Activated effector memory CD4-positive, alpha-beta T cell treated with anti-CD3 and anti-CD28 coated beads, Interleukin-2, amount 50 U/mL, for 16 hours (primary cell): Measurements from ENCODE around the gene TXNDC2.

Experiments used
- DNase-seq: peaks from one replicate; pipeline ENCODE4 v3.0.0-alpha.2; 2020

TXNDC2 gene

GRCh38 chr18:9914584-9915290 lies 29.0 kb downstream of the TXNDC2 start:
- DNase-seq = peak; percentile 94

- DNase-seq = no peak
Observed at GRCh38 chr18:9915291-9916076, 29.7 kb downstream of the TXNDC2 start.

- no peak for DNase-seq
Observed at GRCh38 chr18:9916077-9916639, 30.4 kb downstream of the TXNDC2 start.

- no peak for DNase-seq
Observed at GRCh38 chr18:9916808-9917207, 31.0 kb downstream of the TXNDC2 start.

GRCh38 chr18:9918016-9918680 lies 32.4 kb downstream of the TXNDC2 start:
- no peak for DNase-seq

GRCh38 chr18:9919564-9920232 lies 33.9 kb downstream of the TXNDC2 start:
- no peak for DNase-seq

GRCh38 chr18:9922592-9923311 lies 37.0 kb downstream of the TXNDC2 start:
- no peak for DNase-seq

GRCh38 chr18:9924371-9924943 lies 38.7 kb downstream of the TXNDC2 start:
- no peak for DNase-seq

- DNase-seq = no peak
Observed at GRCh38 chr18:9925369-9925768, 39.6 kb downstream of the TXNDC2 start.

- DNase-seq = no peak
Observed at GRCh38 chr18:9925795-9926194, 40.0 kb downstream of the TXNDC2 start.

- DNase-seq = no peak
Observed at GRCh38 chr18:9926223-9926894, 40.6 kb downstream of the TXNDC2 start.

GRCh38 chr18:9926977-9927376 lies 41.2 kb downstream of the TXNDC2 start:
- no peak for DNase-seq

- no peak for DNase-seq
Observed at GRCh38 chr18:9927392-9928063, 41.8 kb downstream of the TXNDC2 start.

- no peak for DNase-seq
Observed at GRCh38 chr18:9928646-9929259, 43.0 kb downstream of the TXNDC2 start.

GRCh38 chr18:9930299-9930884 lies 44.6 kb downstream of the TXNDC2 start:
- DNase-seq = no peak

GRCh38 chr18:9931146-9931545 lies 45.4 kb downstream of the TXNDC2 start:
- DNase-seq = no peak

GRCh38 chr18:9931678-9932077 lies 45.9 kb downstream of the TXNDC2 start:
- no peak for DNase-seq

GRCh38 chr18:9933865-9934264 lies 48.1 kb downstream of the TXNDC2 start:
- DNase-seq = no peak

GRCh38 chr18:9934274-9934673 lies 48.5 kb downstream of the TXNDC2 start:
- DNase-seq = no peak
